Measurements from ENCODE around the gene MAPK14.
A peak's percentile ranks its signal among the peaks of the same experiment; 100 is the strongest.
"Not testable (repeated sequence)": the region's sequence is repeated elsewhere in the genome, so short reads cannot be mapped to it uniquely, and the experiment has no call there.

The MAPK14 gene

DNA sequence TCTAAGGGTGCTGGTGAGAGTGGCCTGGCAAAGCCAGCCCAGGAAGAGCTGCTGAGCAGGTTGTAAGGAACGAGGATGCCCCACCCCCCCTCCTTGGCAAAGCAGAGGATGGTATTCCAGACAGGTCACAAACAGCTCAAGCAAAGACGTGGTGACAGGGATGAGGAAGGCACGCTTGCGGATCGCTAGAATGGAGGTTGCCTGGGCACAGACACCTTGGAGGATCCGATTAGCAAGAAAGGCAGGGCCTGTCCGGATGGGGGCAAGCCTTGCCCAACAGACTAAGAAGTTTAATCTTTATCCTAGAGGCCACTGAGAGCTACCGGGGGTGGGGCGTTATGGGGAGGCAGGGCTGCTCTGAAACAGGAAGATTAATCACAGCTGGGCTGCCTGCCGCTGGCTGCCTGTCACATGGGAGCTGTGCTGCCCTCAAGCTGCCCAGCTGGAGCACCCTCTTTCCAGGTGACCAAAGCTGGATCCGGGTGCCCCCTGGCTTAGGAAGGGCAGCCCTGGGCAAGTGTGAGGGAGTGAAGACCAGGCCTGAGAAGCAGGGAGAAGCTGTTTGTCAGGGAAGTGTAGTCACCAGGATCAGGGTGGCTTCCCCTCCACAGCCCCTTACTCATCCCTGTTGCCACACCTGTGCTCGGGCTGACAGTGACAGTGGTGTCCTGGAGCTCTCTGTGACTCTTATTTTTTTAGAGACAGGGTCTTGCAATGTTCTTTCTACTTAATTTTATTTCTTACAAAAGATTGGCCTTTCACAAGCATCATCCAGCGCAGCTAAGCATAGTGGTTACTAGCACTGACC is 93.6 kb downstream of the MAPK14 start:
- peaks cover 36% of the 10 kb centered on the region for H3K36me3 Mint-ChIP-seq
- peak overlapping the region; percentile 100 for H3K27ac Mint-ChIP-seq
- DNase-seq: peak; percentile 81
- H3K27me3 Mint-ChIP-seq: no peaks in the 10 kb centered on the region
- CTCF ChIA-PET: interaction anchor here (0.7 to 4.2 kb wide), 14 partner anchors 8 to 237 kb away, joined by 3 to 21 read pairs (median 5); partner anchors contain the start of gene MAPK14
- peaks cover 94% of the 10 kb centered on the region for H3K4me1 Mint-ChIP-seq
- no peaks in the 10 kb centered on the region for H3K9me3 Mint-ChIP-seq
- peak overlapping the region; percentile 76 for H3K4me3 Mint-ChIP-seq

DNA sequence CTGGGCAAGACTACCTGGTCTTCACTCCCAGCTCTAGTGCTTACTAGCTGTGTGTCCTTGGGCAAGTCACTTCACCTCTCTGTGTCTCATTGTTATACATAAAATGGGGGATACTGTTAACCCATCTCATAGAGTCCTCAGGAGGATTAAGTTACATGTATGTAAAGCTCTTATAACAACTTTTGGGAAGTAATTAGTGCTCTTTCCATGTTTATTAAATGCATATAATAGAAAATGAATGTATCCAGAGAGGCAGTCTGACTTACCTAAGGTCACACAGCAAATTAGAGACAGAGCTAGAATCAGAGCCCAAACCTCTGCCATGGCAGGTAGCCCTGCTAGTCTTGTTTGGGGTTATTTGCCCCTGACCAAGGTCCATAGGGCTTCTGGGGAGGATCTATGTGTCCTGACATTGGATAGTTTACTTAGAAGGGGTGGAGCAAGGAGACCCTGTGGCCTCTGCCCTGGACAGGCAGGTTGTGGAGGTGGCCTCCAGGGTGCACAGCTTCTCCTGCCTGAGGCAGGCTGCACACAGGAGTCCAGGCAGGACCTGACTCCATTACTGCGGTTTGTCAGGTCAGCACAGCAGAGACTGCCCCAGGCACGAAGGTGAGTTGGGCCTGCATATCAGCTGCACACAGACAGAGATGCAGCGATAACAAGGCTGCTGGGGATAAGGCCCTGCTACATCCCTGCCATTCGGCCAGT is 94.3 kb downstream of the MAPK14 start:
- Mint-ChIP-seq H3K4me1 (peaks cover 94% of the 10 kb centered on the region), H3K27me3 (no peaks in the 10 kb centered on the region), H3K9me3 (no peaks in the 10 kb centered on the region), H3K4me3 (peak overlapping the region; percentile 76), H3K36me3 (peaks cover 30% of the 10 kb centered on the region), H3K27ac (peak overlapping the region; percentile 100)
- DNase-seq: no peak
- CTCF ChIA-PET: interaction anchor here (0.7 to 4.2 kb wide), 12 partner anchors 9 to 238 kb away, joined by 3 to 21 read pairs (median 5); partner anchors contain the start of gene MAPK14

DNA sequence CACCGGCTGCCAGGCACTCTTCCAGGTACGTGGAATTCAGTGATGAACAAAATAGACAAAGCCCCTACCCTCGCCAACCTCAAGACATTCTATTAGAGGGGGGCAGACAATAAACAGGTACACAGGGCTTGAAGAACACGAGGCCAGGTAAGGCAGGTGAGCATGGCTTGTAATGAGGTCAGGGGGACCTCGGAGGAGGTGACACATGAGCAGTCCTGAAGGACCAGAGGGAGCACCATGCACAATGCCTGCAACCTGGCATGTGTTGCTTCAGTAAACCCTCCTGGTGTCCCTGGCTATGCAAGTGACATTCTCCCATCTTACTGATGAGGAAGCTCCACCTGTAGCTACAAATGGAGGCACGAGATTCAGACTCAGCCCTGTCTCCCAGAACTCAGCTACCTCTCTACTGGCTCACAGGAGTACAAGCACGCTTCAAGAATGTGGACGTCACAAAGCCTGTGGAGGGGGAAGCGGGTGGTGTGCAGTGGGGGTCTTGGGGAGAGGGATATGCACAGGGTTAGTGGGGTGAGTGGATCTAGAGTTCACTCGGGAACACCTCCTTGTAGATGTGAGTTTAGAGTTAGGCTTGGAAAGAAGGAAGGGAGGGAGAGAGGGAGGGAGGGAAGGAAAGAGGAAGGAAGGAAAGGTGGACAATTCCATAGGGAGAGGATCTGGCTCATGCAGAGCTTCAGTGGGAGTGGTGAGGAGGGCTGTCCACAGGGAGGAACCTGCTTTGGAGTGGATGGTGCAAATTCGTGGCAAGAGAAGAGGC is 95.1 kb downstream of the MAPK14 start:
- Mint-ChIP-seq H3K27me3 (no peaks in the 10 kb centered on the region), H3K9me3 (no peaks in the 10 kb centered on the region), H3K36me3 (peaks cover 22% of the 10 kb centered on the region), H3K4me3 (peak overlapping the region; percentile 16), H3K4me1 (peaks cover 90% of the 10 kb centered on the region), H3K27ac (peak overlapping the region; percentile 72)
- CTCF ChIA-PET: interaction anchor here (1.1 to 4.2 kb wide), 6 partner anchors 9 to 237 kb away, joined by 3 to 21 read pairs (median 12); partner anchors contain the start of gene MAPK14
- no peak for DNase-seq

DNA sequence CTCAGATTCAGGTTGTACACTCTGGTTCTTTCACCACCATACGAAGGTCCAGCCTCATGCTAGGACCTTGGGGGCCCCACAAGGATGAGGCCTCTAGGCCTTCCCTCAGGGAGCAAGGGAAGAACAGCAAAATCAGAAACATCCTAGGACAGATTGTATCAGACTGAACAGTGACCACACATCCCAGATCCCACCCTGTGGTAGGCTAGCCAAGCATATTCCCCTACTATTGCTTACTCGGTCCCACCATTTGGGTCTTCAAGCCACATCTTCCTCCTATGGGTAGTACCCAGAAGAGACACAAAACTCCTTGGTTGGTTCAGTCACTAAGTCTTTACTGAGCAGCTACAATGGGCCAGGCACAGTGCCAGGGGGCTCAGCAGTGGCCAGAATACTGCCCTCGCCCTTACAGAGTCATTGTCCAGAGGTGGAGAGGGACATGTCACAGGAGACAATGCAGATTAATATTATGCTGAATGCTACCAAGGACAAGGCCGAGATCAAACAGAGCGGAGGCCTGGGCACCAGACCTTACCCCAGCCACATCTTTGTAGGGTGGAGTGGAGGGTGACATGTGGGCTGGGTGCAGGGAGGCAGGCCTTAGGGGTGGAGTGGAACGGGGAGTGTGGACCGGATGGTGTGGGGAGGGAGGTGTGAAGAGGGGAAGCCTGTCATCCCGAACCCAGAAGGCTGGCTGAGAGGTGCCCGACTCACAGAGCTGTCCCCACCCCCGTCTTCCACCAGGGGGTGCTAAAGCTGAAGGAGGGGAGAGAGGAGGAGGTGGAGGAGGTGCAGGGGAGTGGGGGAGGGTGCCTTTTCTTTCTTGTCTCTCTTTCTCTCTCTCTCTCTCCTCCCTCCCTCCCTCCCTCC is 95.9 kb downstream of the MAPK14 start:
- Mint-ChIP-seq H3K4me1 (peaks cover 84% of the 10 kb centered on the region), H3K36me3 (peaks cover 15% of the 10 kb centered on the region), H3K27ac (peak overlapping the region; percentile 72), H3K9me3 (no peaks in the 10 kb centered on the region), H3K4me3 (peak overlapping the region; percentile 10), H3K27me3 (no peaks in the 10 kb centered on the region)
- DNase-seq: peak; percentile 93
- CTCF ChIA-PET: interaction anchor here (1.0 to 4.2 kb wide), 8 partner anchors 8 to 237 kb away, joined by 3 to 21 read pairs (median 6); partner anchors contain the start of gene MAPK14

DNA sequence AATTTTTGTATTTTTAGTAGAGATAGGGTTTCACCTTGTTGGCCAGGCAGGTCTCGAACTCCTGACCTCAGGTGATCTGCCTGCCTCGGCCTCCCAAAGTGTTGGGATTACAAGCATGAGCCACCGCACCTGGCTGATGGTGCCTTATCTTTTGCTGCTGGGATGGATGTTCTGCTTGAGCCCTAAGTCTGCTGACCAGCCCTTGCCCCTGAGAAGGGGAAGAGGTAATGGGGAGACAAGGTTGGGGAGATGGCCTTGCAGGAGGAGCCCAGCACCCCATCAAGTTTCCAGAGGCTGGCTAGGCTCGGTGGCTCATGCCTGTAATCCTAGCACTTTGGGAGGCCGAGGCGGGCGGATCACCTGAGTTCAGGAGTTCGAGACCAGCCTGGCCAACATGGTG is 96.7 kb downstream of the MAPK14 start:
- H3K4me1 Mint-ChIP-seq: peaks cover 79% of the 10 kb centered on the region
- not testable (repeated sequence) for H3K4me3 Mint-ChIP-seq, H3K27me3 Mint-ChIP-seq, DNase-seq, H3K36me3 Mint-ChIP-seq, H3K27ac Mint-ChIP-seq, H3K9me3 Mint-ChIP-seq
- CTCF ChIA-PET: interaction anchor here (1.0 to 4.2 kb wide), 5 partner anchors 15 to 236 kb away, joined by 3 to 20 read pairs (median 5); no protein-coding TSS in a partner anchor

DNA sequence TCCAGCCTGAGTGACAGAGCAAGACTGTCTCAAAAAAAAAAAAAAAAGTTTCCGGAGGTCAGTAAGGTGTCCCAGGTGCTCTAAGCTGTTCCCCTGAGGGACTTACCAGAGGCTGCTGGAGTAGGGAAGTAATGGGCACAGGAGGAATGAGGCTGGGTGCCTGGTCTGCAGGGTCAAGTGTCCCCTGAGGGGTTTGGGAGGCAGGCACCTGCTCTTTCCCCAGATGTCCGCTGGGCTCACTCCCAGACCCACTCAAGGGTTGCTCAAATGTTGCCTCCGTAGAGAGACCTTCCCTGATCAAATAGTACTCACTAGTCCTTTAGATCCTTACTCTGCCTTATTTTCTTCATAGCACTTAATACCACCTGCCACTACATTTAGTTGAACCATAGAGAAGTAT is 97.3 kb downstream of the MAPK14 start:
- Mint-ChIP-seq H3K36me3 (peaks cover 3% of the 10 kb centered on the region), H3K4me3 (no peak overlapping the region), H3K4me1 (peaks cover 77% of the 10 kb centered on the region), H3K9me3 (no peaks in the 10 kb centered on the region), H3K27me3 (no peaks in the 10 kb centered on the region), H3K27ac (peak overlapping the region; percentile 43)
- CTCF ChIA-PET: interaction anchor here (1.2 to 2.1 kb wide), 2 partner anchors 70 to 178 kb away, joined by 4 to 7 read pairs; no protein-coding TSS in a partner anchor
- no peak for DNase-seq

DNA sequence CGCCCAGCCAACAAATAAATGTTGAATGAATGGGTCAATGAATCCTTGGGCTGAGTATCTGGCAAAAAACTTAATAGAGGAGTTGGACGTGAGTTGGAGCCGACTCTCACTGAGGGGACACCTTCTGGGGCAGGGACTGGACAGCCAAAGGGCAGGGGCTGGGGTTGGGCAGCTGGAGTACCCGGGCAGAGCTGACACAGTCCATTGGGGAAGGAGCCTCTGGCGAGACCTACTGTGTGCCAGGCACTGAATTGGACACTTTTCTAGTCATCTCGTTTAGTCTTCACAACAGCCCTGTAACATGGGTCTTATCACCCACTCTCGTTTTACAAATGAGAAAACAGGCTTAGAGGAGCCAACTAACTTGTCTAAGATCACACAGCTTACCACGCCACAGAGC is 98.0 kb downstream of the MAPK14 start:
- Mint-ChIP-seq H3K4me3 (no peak overlapping the region), H3K9me3 (no peaks in the 10 kb centered on the region), H3K4me1 (peaks cover 71% of the 10 kb centered on the region), H3K27ac (no peak overlapping the region), H3K36me3 (no peaks in the 10 kb centered on the region), H3K27me3 (no peaks in the 10 kb centered on the region)
- CTCF ChIA-PET: interaction anchor here (0.9 to 2.1 kb wide), 2 partner anchors 25 to 70 kb away, joined by 3 to 7 read pairs; no protein-coding TSS in a partner anchor
- DNase-seq: no peak

DNA sequence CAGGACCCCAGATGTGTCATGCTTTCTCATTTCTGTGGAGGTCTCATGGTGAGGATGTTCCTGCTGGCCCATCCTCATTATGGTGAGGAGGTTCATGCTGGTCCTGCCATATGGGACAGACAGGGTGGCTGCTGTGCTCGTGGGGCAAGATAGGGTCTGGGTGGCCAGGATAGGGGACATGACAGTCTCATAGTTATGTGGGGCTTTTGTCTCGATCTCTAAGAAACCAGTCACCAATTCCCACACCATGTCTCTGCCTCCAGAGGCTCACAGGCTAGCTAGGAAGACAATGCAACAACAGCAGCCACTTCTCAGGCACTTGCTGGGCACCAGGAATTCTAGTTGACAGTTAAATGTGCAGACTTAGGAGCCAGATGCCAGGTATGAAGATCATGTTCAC is 98.5 kb downstream of the MAPK14 start:
- H3K27ac Mint-ChIP-seq: no peak overlapping the region
- no peak overlapping the region for H3K4me3 Mint-ChIP-seq
- no peaks in the 10 kb centered on the region for H3K36me3 Mint-ChIP-seq
- H3K4me1 Mint-ChIP-seq: peaks cover 70% of the 10 kb centered on the region
- no peaks in the 10 kb centered on the region for H3K27me3 Mint-ChIP-seq
- CTCF ChIA-PET: interaction anchor here (0.9 to 1.3 kb wide), 2 partner anchors 25 to 69 kb away, joined by 3 to 10 read pairs; no protein-coding TSS in a partner anchor
- no peaks in the 10 kb centered on the region for H3K9me3 Mint-ChIP-seq
- no peak for DNase-seq

DNA sequence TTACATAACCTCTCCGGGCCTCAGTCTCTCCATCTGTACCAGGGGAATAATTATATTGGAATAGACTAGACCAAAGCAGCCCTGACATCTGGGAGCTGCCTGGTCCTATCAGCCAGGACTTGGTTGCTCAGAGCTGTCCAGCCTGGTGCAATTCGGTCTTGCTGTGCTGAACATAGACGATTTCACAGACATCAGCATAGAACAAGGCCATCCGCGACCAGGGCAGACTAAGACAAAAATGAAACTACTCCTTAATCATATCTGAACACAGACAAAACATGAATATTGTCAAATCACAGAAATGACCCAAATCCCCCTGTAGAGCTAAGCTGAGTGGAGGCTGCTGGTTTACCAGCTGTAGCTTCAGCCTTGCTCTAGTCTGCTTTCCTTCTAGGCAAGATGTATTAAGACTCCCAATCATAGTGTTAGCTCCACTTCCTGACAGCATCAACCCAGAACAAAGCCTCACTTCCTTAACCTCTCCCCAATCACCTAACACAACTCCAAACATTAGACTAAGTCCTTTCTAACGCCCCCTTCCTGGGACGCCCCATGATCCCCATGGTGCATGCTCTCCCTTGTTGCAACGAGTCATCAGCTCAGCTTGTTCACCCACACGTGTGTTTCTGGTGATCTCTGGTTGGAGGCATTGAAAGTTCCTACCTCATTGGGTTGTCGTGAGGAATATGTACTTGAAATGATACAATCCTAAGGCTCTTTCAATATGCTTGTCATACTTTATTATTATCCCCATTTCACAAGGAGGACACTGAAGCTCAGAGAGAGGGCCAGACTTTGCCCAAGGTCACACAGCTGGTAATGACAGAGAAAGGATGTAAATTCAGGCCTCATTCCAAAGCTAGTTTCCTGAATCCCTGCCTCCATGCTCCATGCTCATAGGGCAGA is 99.2 kb downstream of the MAPK14 start:
- H3K4me3 Mint-ChIP-seq: no peak overlapping the region
- H3K27me3 Mint-ChIP-seq: no peaks in the 10 kb centered on the region
- DNase-seq: no peak
- CTCF ChIA-PET: interaction anchor here (1.3 kb wide), 2 partner anchors 32 to 68 kb away, joined by 6 to 10 read pairs; no protein-coding TSS in a partner anchor
- H3K9me3 Mint-ChIP-seq: no peaks in the 10 kb centered on the region
- no peak overlapping the region for H3K27ac Mint-ChIP-seq
- peaks cover 68% of the 10 kb centered on the region for H3K4me1 Mint-ChIP-seq
- H3K36me3 Mint-ChIP-seq: no peaks in the 10 kb centered on the region

DNA sequence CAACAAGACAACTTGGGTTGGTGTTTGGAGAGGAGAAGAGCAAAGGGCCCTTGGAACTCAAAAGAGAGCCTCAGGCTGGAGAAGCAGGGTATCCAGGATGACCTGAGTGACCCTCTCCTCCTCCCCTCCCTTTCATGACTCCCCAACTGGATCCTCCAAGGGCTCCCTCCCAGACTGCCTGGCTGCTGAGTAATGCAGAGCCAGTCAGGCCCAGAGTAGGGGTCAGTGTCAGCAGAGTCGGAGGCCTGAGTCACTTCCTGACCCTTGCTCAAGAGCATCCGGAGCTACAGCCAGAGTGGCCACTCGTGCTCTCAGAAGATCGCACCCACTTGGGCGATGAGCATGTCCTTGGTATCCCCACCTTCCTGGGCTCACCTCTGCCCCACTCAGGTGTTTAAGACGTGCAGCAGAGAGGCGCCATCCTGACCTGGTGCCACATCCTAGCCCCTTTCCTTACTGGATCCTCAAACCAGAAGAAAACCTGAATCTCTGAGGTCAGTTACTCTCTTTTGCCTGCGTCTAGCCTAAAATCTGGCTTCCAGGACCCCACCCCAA is 99.9 kb downstream of the MAPK14 start:
- no peak for DNase-seq
- Mint-ChIP-seq H3K36me3 (peaks cover 3% of the 10 kb centered on the region), H3K4me3 (no peak overlapping the region), H3K27ac (no peak overlapping the region), H3K9me3 (no peaks in the 10 kb centered on the region), H3K4me1 (peaks cover 68% of the 10 kb centered on the region), H3K27me3 (no peaks in the 10 kb centered on the region)
- CTCF ChIA-PET: interaction anchor here (1.3 kb wide), 2 partner anchors 32 to 68 kb away, joined by 6 to 10 read pairs; no protein-coding TSS in a partner anchor

DNA sequence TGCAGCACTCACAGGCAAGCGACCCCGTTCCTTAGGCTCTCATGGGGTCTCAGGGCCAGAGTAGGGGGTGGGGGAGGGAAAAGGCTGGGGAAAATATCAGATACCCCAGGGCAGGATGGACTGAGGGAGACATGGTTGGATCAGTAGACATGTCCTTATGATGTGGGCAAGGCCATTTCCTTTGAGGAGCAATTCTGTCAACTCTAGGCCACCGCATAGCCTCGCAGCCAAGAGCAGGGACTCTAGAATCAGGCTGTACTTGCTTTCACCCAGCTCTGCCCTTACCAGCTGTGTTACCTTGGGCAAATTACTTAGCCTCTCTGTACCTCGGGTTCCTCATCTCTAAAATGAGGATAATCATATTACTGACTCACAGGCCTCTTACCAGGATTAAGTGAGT is 100.5 kb downstream of the MAPK14 start:
- Mint-ChIP-seq H3K4me3 (no peak overlapping the region), H3K9me3 (no peaks in the 10 kb centered on the region), H3K27me3 (no peaks in the 10 kb centered on the region), H3K27ac (no peak overlapping the region), H3K36me3 (peaks cover 8% of the 10 kb centered on the region), H3K4me1 (peaks cover 68% of the 10 kb centered on the region)
- CTCF ChIA-PET: no interaction called here
- no peak for DNase-seq

DNA sequence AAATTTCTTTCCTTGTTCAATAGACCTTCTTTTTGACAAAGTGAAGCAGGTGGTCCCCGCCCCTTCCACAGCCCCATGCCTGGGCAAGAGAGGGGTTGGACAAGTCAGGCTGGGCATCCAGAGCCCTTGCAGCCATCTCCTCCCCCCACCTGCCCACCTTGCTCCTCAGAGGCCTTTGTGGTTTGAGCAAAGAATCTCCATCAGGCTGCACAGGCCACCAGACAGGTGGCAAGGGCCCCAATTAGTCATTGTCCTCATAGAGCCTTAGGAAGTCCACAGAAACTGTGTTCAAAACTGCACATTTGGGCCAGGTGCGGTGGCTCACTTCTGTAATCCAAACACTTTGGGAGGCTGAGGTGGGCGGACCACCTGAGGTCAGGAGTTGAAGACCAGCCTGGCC is 101.2 kb downstream of the MAPK14 start:
- no peaks in the 10 kb centered on the region for H3K9me3 Mint-ChIP-seq
- CTCF ChIA-PET: no interaction called here
- no peak for DNase-seq
- H3K4me1 Mint-ChIP-seq: peaks cover 68% of the 10 kb centered on the region
- H3K4me3 Mint-ChIP-seq: no peak overlapping the region
- H3K27me3 Mint-ChIP-seq: no peaks in the 10 kb centered on the region
- H3K36me3 Mint-ChIP-seq: peaks cover 15% of the 10 kb centered on the region
- H3K27ac Mint-ChIP-seq: no peak overlapping the region

All from activated naive CD4-positive, alpha-beta T cell treated with anti-CD3 and anti-CD28 coated beads, Interleukin-2, amount 10 ng/mL, durations not matched to agents 7 days and 5 days (primary cell).